ENCODE data around the gene PRKCZ. TPM values are rescaled to one million over a fixed set of nuclear protein-coding genes. Genes with fewer than 3 reads are reported as not detected.
A peak's percentile ranks its signal among the peaks of the same experiment; 100 is the strongest.

Gene PRKCZ
- total RNA-seq, 3 donors from 2014 or later = 0.64 to 17.9 (median 12.5) TPM

DNA sequence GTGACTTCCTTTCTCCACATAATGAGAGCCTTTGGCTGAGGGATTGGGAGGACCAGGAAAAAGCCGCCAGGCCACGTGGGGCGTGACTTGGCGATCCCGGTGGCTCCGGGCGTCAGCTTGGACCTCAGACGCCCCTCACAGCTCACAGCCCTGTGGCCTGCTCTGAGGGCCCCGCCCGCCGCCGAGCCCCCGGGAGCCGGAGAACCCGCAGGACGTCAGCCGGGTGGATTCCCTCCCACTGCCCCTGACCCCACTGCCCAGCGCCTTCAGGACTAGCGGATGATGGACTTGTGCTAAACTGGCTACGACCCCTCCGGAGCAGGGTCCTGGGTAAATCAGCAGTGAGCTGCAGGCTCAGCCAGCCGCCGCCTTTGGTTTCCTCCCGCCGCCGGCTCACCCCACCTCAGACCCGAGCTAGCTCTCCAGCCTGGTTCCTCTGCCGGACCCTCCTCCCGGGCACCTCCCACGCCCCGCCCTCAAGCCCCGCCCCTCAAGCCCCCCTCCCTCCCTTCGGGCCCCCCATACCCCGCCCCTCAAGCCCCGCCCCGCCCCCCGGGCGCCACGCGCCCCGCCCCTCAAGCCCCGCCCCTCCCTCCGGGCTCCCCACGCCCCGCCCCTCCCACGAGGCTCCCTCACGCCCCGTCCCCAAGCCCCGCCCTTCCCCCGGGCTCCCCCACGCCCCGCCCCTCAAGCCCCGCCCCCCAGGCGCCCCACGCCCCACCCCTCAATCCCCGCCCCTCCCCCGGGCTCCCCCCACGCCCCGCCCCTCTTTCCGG is 154.4 kb downstream of the PRKCZ start:
- H3K27ac ChIP-seq = peak overlapping the region; percentile 81 to 94
- H3K27me3 ChIP-seq = no peaks in the 10 kb centered on the region
- intact Hi-C loops (cut with DNase I; ENCODE audit: low total_unique reads) = loop anchor here (5.0 kb wide), 1 partner anchor 188 kb away; the partner anchor contains the start of genes MORN1 and RER1
- no peaks in the 10 kb centered on the region for H3K9me3 ChIP-seq
- DNase-seq (ENCODE audit: low spot score in 2 of 2) = peak in 1 of 2 donors; percentile 75
- peaks cover 12 to 15% of the 10 kb centered on the region in 2 donors for H3K4me1 ChIP-seq
- no peaks in the 10 kb centered on the region for H3K36me3 ChIP-seq
- TF ChIP-seq POLR2A (IDR thresholded peaks at IDR 0.05) (no peak), POLR2AphosphoS5 (IDR thresholded peaks at IDR 0.05) (peak in 2 of 3 donors; percentile 32 to 40)
- TF ChIP-seq, protein P1, sequence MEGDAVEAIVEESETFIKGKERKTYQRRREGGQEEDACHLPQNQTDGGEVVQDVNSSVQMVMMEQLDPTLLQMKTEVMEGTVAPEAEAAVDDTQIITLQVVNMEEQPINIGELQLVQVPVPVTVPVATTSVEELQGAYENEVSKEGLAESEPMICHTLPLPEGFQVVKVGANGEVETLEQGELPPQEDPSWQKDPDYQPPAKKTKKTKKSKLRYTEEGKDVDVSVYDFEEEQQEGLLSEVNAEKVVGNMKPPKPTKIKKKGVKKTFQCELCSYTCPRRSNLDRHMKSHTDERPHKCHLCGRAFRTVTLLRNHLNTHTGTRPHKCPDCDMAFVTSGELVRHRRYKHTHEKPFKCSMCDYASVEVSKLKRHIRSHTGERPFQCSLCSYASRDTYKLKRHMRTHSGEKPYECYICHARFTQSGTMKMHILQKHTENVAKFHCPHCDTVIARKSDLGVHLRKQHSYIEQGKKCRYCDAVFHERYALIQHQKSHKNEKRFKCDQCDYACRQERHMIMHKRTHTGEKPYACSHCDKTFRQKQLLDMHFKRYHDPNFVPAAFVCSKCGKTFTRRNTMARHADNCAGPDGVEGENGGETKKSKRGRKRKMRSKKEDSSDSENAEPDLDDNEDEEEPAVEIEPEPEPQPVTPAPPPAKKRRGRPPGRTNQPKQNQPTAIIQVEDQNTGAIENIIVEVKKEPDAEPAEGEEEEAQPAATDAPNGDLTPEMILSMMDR (IDR thresholded peaks at IDR 0.05) = no peak
- peak overlapping the region; percentile 47 to 76 (median 51) for H3K4me3 ChIP-seq

DNA sequence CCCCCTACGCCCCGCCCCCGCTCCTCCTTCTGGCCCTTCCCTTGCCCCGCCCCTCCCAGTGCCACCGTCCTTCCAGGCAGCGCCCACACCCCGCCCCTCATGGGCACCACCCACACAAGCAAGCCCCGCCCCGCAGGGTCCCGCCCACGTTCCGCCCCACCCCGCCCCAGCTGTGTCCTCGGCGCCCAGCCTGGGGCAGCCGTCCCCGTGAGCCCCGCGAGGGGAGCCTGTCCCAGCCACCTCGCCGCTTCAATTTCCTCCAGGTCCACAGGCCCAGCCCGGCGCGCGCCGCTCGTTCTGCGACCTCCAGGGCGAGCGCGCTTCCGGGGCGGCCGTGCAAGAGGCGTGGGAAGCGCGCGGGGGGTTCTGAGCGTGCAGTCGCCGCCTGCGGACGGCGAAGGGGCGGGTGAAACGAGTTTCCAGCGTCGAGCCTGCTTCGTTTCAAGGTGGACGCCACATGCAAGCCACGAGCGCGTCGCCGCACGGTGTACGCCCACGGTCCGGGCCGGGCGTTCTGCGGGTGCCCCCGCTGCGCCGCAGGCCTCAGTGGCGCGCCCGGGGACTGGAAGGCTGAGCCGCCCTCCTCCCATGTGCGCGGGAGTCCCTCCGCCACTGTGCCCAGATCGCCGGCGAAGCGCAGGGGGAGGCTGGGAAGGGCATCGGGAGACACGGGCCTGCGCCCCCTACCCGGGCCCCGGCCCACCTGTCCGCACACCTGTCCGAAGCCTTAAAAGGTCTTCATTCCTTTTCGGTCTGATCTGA is 155.2 kb downstream of the PRKCZ start:
- DNase-seq (ENCODE audit: low spot score in 2 of 2) = peak; percentile 94 to 96
- intact Hi-C loops (cut with DNase I; ENCODE audit: low total_unique reads) = loop anchor here (5.0 kb wide), 1 partner anchor 187 kb away; the partner anchor contains the start of genes MORN1 and RER1
- Histone ChIP-seq H3K4me3 (peak overlapping the region; percentile 36 to 74 (median 47)), H3K27me3 (no peaks in the 10 kb centered on the region), H3K27ac (peak overlapping the region; percentile 78 to 94), H3K4me1 (peaks cover 12 to 15% of the 10 kb centered on the region in 2 donors), H3K36me3 (no peaks in the 10 kb centered on the region), H3K9me3 (no peaks in the 10 kb centered on the region)
- TF ChIP-seq POLR2AphosphoS5 (IDR thresholded peaks at IDR 0.05) (peak; percentile 42 to 62 (median 44)), POLR2A (IDR thresholded peaks at IDR 0.05) (no peak)
- TF ChIP-seq, protein P1 (IDR thresholded peaks at IDR 0.05) = peak in 2 of 3 donors; percentile 12 to 26

DNA sequence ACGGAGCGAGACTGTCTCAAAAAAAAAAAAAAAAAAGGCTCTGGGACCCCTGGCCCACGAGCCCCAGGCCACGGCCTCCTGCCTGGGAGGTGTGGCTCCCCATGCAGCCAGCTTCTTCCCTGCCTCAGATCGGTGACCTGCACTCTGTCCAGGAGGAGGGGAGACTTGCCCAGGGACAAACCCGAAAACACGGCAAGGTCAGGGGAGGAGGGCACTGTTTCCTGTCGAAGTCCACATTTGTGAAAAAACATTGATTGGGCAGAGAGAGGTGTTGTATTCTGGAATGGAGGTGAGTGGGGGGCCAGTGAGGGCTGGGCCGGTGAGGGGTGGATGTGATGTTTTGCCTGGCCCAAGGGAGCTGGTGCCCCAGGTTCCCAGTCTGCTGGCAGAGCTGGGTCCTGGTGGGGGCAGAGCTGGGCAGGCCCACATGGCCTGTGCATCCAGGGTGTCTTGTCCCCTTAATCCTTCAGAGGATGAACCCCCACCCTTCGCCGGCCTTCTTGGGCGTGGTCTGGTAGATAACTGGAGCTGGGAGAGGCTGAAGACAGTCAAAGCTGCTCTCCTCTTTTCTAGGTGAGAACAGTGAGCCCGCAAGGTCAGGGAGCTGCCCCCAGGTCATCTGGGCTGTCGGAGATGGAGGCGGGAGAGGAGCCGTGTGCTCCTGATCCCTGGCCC is 156.7 kb downstream of the PRKCZ start:
- Histone ChIP-seq H3K27ac (peak overlapping the region; percentile 78 to 94), H3K4me3 (peak overlapping the region in 2 of 3 donors; percentile 24 to 48), H3K4me1 (peaks cover 12 to 15% of the 10 kb centered on the region in 2 donors), H3K36me3 (no peaks in the 10 kb centered on the region), H3K27me3 (no peaks in the 10 kb centered on the region), H3K9me3 (no peaks in the 10 kb centered on the region)
- intact Hi-C loops (cut with DNase I; ENCODE audit: low total_unique reads) = loop anchor here (5.0 kb wide), 1 partner anchor 185 kb away; the partner anchor contains the start of genes MORN1 and RER1
- TF ChIP-seq POLR2A (IDR thresholded peaks at IDR 0.05) (no peak), POLR2AphosphoS5 (IDR thresholded peaks at IDR 0.05) (no peak)
- TF ChIP-seq, protein P1 (IDR thresholded peaks at IDR 0.05) = no peak
- DNase-seq (ENCODE audit: low spot score in 2 of 2) = no peak

DNA sequence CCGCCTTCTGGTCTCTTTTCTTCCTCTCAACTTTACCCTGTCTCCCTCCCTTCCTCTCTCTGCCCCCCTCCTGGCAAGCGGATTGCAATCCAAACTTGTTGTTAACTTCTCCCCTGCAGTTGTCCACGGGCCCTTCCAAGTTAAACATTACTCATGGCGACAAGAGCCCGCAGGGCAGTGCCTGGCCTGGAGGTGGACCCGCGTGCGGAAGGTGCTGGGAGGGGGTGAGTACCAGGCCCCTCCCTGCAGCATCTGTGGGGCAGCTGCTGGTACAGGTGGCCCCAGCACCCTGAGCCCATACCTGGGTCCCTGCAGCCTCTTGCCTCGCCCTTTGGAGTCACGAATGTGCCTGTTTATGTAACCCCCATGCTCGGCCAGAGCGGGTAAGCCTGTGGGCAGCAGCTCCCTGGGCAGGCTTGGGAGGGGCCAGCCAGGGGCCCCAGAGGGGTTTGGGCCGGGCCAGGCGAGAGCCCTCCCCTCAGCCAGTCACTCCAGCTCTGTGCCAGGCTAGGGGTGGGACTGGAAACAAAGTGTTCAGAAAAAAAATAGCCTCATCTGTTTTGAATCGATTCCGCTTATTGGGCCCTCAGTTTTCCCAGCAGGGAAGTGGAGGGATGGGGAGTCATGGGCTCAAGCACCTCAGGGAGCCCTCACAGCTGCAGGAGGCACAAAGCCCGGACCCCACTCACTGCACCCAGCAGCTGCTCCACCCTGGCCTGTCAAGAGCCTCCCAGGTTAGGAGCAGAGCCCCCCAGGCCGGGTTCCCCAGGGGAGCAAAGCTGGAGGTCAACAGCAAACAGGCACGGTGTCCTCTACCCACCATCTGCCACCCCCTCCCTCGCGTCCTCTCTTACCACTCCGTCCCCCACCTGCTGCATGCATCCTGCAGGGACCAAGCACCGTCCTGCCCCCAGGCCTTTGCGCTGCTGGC is 158.4 kb downstream of the PRKCZ start:
- no peaks in the 10 kb centered on the region for H3K27me3 ChIP-seq
- peak overlapping the region; percentile 78 to 94 for H3K27ac ChIP-seq
- intact Hi-C loops (cut with DNase I; ENCODE audit: low total_unique reads) = loop anchor here (5.0 kb wide), 1 partner anchor 184 kb away; the partner anchor contains the start of genes MORN1 and RER1
- no peak overlapping the region for H3K4me3 ChIP-seq
- DNase-seq (ENCODE audit: low spot score in 2 of 2) = no peak
- peaks cover 25 to 29% of the 10 kb centered on the region in 2 donors for H3K4me1 ChIP-seq
- no peaks in the 10 kb centered on the region for H3K36me3 ChIP-seq
- TF ChIP-seq POLR2A (IDR thresholded peaks at IDR 0.05) (no peak), POLR2AphosphoS5 (IDR thresholded peaks at IDR 0.05) (no peak)
- TF ChIP-seq, protein P1 (IDR thresholded peaks at IDR 0.05) = no peak
- no peaks in the 10 kb centered on the region for H3K9me3 ChIP-seq
